Muscle of leg (tissue), 11 donors: ENCODE results near the gene DPYSL5. TPM values are rescaled to one million over a fixed set of nuclear protein-coding genes. Genes with fewer than 3 reads are reported as not detected.

ENCODE experiments used
- DNase-seq: peaks from one replicate; pipeline ENCODE4 v3.0.0; 2013
- H3K27ac ChIP-seq: one replicate; pipeline ENCODE4 v1.5.1; 2013; ENCODE audit warnings: mild to moderate bottlenecking, low read length, control low read depth
- H3K27me3 ChIP-seq: one replicate; pipeline ENCODE4 v1.6.1; 2013; ENCODE audit warnings: low read length; ENCODE audit not compliant: control insufficient read depth, insufficient read depth
- H3K36me3 ChIP-seq: one replicate; pipeline ENCODE4 v1.6.1; 2013; ENCODE audit warnings: low read length; ENCODE audit not compliant: control insufficient read depth, insufficient read depth
- H3K4me1 ChIP-seq: one replicate; pipeline ENCODE4 v1.6.1; 2013; ENCODE audit warnings: low read length; ENCODE audit not compliant: control insufficient read depth, insufficient read depth
- H3K4me3 ChIP-seq: one replicate; pipeline ENCODE4 v1.5.1; 2013; ENCODE audit warnings: low read length, control low read depth
- H3K9me3 ChIP-seq: replicated peaks from 2 replicates; pipeline ENCODE4 v1.6.1; 2013; ENCODE audit warnings: low read depth, low read length; ENCODE audit not compliant: control insufficient read depth
- WGBS: methylation state at CpG from one replicate; pipeline ENCODE4 v1.1.5; 2013; ENCODE audit warnings: missing lambda C conversion rate; ENCODE audit not compliant: insufficient coverage; 5-methylcytosine and 5-hydroxymethylcytosine counted together
- polyA plus RNA-seq, 8 donors: library from polyadenylated mRNA; unstranded; fragments of 120-200 nt; gene quantifications; one replicate each; pipeline versions ENCODE4 v1.2.1 to v1.2.3, GENCODE V29; 2013; ENCODE audit warnings: inconsistent platforms in 1 of 8, low replicate concordance in 1 of 8; ENCODE audit not compliant: insufficient read length in 8 of 8, insufficient read depth in 1 of 8
- total RNA-seq: library from RNA; stranded (reverse); fragments of 120-200 nt; gene quantifications from one replicate; pipeline ENCODE4 v1.2.4, GENCODE V29; 2013

The DPYSL5 gene
- total and polyA plus RNA-seq, 9 donors: 10.0 to 33.6 (median 22.0) TPM

GRCh38 chr2:26986576-26986975 lies 138.6 kb downstream of the DPYSL5 start:
- no peaks in the 10 kb centered on the region for H3K9me3 ChIP-seq
- no peaks in the 10 kb centered on the region for H3K27me3 ChIP-seq
- peaks cover 3% of the 10 kb centered on the region for H3K4me1 ChIP-seq
- 76% methylated on average over 4 of the region's 5 CpGs for WGBS
- no peak for DNase-seq
- no peak overlapping the region for H3K27ac ChIP-seq
- no peaks in the 10 kb centered on the region for H3K36me3 ChIP-seq
- no peak overlapping the region for H3K4me3 ChIP-seq

DNA sequence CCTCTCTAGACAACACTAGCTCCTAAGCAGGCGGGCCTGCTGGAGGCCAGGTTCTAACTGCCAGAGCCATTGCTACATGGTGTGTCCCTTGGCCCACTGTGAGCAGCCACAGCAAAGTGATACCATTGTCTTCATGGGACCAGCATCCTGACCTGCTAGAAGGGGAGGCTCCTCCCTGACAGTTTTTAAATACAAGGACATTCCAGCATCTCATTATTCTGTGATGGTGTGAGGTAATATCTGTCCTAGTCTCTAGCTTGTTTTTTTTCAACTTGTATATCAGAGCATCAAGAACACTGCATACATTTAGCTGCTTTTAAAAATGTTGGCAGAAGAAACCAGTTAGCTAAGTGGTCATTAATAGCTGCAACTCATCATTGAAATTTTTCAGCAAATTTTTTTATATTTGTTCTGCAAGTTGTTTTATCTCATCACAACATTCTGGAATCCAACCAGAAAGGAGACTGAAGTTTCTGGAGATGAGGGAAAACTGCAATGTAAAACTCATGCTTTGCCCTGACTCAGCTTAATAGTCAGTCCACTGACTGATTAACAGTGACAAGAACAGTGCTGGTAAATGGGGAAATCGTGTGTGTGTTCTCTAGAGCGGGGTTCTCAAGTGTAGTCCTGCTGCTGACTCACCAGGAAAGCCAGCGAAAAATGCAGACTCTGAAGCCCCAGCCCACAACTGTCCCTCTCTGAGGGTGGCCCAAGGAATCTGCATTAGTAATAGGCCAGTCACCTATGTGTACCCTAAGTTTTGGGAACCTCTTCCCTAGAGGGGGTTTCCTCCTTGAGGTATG lies 140.3 kb downstream of the DPYSL5 start:
- no peak overlapping the region for H3K27ac ChIP-seq
- DNase-seq: no peak
- H3K36me3 ChIP-seq: no peaks in the 10 kb centered on the region
- no peaks in the 10 kb centered on the region for H3K9me3 ChIP-seq
- 80% methylated on average over 4 of the region's 4 CpGs for WGBS
- H3K4me3 ChIP-seq: no peak overlapping the region
- H3K4me1 ChIP-seq: no peaks in the 10 kb centered on the region
- no peaks in the 10 kb centered on the region for H3K27me3 ChIP-seq

DNA sequence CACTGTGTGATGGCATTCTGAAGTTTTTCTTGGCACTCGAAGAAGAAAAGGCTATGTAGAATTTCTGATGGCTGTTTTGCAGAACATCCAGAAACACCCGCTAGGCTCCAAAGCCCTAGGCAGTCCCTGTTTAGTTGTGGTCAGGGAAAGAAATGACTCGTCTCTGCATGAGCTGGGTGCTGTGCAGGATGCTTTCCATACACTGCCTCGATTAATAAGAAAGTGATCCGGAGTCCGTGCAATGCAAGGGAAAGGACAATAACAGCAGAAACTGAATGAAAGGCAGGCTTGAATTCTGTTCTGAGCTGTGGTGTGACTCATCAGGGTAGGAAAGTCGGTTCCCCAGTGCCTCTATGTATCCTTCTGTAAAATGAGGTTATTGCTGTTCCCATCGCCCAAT lies 141.2 kb downstream of the DPYSL5 start:
- WGBS: 80% methylated on average over 7 of the region's 8 CpGs
- H3K36me3 ChIP-seq: no peaks in the 10 kb centered on the region
- H3K4me3 ChIP-seq: no peak overlapping the region

GRCh38 chr2:26991717-26992116 lies 143.8 kb downstream of the DPYSL5 start:
- Histone ChIP-seq H3K9me3 (no peaks in the 10 kb centered on the region), H3K27me3 (no peaks in the 10 kb centered on the region), H3K27ac (no peak overlapping the region), H3K4me3 (no peak overlapping the region), H3K4me1 (no peaks in the 10 kb centered on the region), H3K36me3 (no peaks in the 10 kb centered on the region)
- DNase-seq: no peak
- 64% methylated on average over 2 of the region's 5 CpGs for WGBS

More for the DNA sequence above, 141.2 kb downstream of the DPYSL5 start:
- H3K27me3 ChIP-seq: no peaks in the 10 kb centered on the region
- no peak for DNase-seq
- H3K27ac ChIP-seq: no peak overlapping the region
- no peaks in the 10 kb centered on the region for H3K4me1 ChIP-seq
- H3K9me3 ChIP-seq: no peaks in the 10 kb centered on the region

DNA sequence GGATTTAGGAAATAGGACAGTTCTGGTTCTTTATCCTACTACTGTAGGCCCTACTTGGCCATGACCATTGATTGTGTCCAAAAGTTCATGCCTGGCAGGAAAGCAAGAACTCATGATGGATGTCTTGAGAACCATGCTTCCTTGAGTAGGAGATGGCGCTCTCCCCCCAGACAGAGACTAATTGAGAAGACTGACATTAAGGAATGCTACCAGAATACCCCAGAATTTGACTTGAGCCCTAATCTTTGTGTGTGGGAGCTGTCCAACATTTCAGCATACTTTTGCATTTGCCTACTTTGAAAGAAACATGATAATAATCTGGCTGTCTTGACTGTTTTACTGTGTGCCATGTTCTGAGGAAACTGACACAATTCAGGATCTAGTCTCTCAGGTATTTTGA lies 145.8 kb downstream of the DPYSL5 start:
- H3K9me3 ChIP-seq: no peaks in the 10 kb centered on the region
- WGBS: no CpG with 5 or more reads among the region's 1 CpG
- no peak overlapping the region for H3K27ac ChIP-seq
- DNase-seq: no peak
- H3K27me3 ChIP-seq: no peaks in the 10 kb centered on the region
- H3K4me3 ChIP-seq: no peak overlapping the region
- no peaks in the 10 kb centered on the region for H3K36me3 ChIP-seq
- H3K4me1 ChIP-seq: no peaks in the 10 kb centered on the region

DNA sequence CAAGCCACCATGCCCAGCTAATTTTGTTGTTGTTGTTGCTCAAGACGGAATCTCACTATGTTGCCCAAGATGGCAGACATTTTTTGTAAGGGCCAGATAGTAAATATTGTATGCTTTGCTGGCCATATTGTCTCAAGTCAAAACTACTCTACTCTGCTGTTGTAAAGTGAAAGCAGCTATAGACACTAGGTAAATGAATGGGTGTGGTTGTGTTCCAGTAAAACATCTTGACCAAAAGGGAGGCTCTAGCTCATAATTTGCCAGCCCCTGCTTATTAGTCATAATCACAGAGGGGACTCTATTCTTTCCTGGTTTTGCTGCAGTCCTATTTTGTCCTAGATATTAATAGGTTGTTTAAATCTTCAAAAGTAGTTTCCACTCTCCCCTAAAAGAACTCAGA lies 147.1 kb downstream of the DPYSL5 start:
- no CpG with 5 or more reads among the region's 1 CpG for WGBS
- H3K4me1 ChIP-seq: no peaks in the 10 kb centered on the region
- no peaks in the 10 kb centered on the region for H3K9me3 ChIP-seq
- DNase-seq: no peak
- no peak overlapping the region for H3K27ac ChIP-seq
- H3K4me3 ChIP-seq: no peak overlapping the region
- H3K36me3 ChIP-seq: no peaks in the 10 kb centered on the region
- no peaks in the 10 kb centered on the region for H3K27me3 ChIP-seq

GRCh38 chr2:26997394-26997793 lies 149.5 kb downstream of the DPYSL5 start:
- 49% methylated on average over 7 of the region's 10 CpGs for WGBS

GRCh38 chr2:26998323-26998722 lies 150.4 kb downstream of the DPYSL5 start:
- Histone ChIP-seq H3K27me3 (no peaks in the 10 kb centered on the region), H3K27ac (no peak overlapping the region), H3K4me1 (no peaks in the 10 kb centered on the region), H3K4me3 (no peak overlapping the region), H3K9me3 (no peaks in the 10 kb centered on the region), H3K36me3 (no peaks in the 10 kb centered on the region)
- no CpG with 5 or more reads among the region's 1 CpG for WGBS
- no peak for DNase-seq

More at GRCh38 chr2:26997394-26997793, 149.5 kb downstream of the DPYSL5 start:
- Histone ChIP-seq H3K36me3 (no peaks in the 10 kb centered on the region), H3K4me1 (no peaks in the 10 kb centered on the region), H3K9me3 (no peaks in the 10 kb centered on the region), H3K27ac (no peak overlapping the region), H3K4me3 (no peak overlapping the region), H3K27me3 (no peaks in the 10 kb centered on the region)
- no peak for DNase-seq

Other genes starting within 250 kb of the DPYSL5 start
- not detected for gene CIB4, start 206.8 kb upstream of the DPYSL5 start, total RNA-seq
- not detected for gene CIB4, start 206.8 kb upstream of the DPYSL5 start, polyA plus RNA-seq
- 1.1 TPM for gene KCNK3, start 155.4 kb upstream of the DPYSL5 start, total RNA-seq
- gene KCNK3, start 155.4 kb upstream of the DPYSL5 start, polyA plus RNA-seq: 1 to 10 TPM in 7 of 8 donors, under 1 TPM in 1; 0.88 to 4.0 (median 1.6) TPM
- 8.9 TPM for gene SLC35F6, start 83.8 kb upstream of the DPYSL5 start, total RNA-seq
- gene SLC35F6, start 83.8 kb upstream of the DPYSL5 start, polyA plus RNA-seq: 10 to 100 TPM in 1 of 8 donors, 1 to 10 TPM in 7; 7.3 to 11.8 (median 8.7) TPM
- 4.3 TPM for gene CENPA, start 62.1 kb upstream of the DPYSL5 start, total RNA-seq
- 10 to 100 TPM in 2 of 8 donors, 1 to 10 TPM in 6; 5.3 to 10.8 (median 8.5) TPM for gene CENPA, start 62.1 kb upstream of the DPYSL5 start, polyA plus RNA-seq
- 7.8 TPM for gene MAPRE3, start 122.5 kb downstream of the DPYSL5 start, total RNA-seq
- 10 to 100 TPM; 21.8 to 45.7 (median 28.4) TPM for gene MAPRE3, start 122.5 kb downstream of the DPYSL5 start, polyA plus RNA-seq
- 31.3 TPM for gene TMEM214, start 184.8 kb downstream of the DPYSL5 start, total RNA-seq
- 10 to 100 TPM; 60.9 to 78.4 (median 69.2) TPM for gene TMEM214, start 184.8 kb downstream of the DPYSL5 start, polyA plus RNA-seq
- 12.4 TPM for gene AGBL5, start 203.5 kb downstream of the DPYSL5 start, total RNA-seq
- gene AGBL5, start 203.5 kb downstream of the DPYSL5 start, polyA plus RNA-seq: 10 to 100 TPM; 16.8 to 22.6 (median 20.5) TPM
- gene OST4, start 223.5 kb downstream of the DPYSL5 start, total RNA-seq: 376 TPM
- gene OST4, start 223.5 kb downstream of the DPYSL5 start, polyA plus RNA-seq: 100 to 1,000 TPM; 216 to 304 (median 252) TPM
- gene EMILIN1, start 230.5 kb downstream of the DPYSL5 start, total RNA-seq: 76.9 TPM
- 100 to 1,000 TPM in 6 of 8 donors, 10 to 100 TPM in 2; 66.4 to 146 (median 113) TPM for gene EMILIN1, start 230.5 kb downstream of the DPYSL5 start, polyA plus RNA-seq
- 1.5 TPM for gene KHK, start 238.6 kb downstream of the DPYSL5 start, total RNA-seq
- gene KHK, start 238.6 kb downstream of the DPYSL5 start, polyA plus RNA-seq: 10 to 100 TPM in 1 of 8 donors, 1 to 10 TPM in 7; 1.8 to 11.4 (median 2.3) TPM